Hematopoietic multipotent progenitor cell (in vitro differentiated cells): ENCODE data around the gene GNA14. TPM values are rescaled to one million over a fixed set of nuclear protein-coding genes. Genes with fewer than 3 reads are reported as not detected.

Experiments used
- DNase-seq, 3 donors: peaks; one replicate each; pipeline ENCODE4 v3.0.0-alpha.2; 2011 to 2015; ENCODE audit warnings: low read depth in 2 of 3, low spot score in 2 of 3
- total RNA-seq: library from RNA; depleted of rRNA; stranded (reverse); fragments of >200 nt; gene quantifications from one replicate; pipeline ENCODE4 v1.2.3, GENCODE V29; 2012

The GNA14 gene
- total RNA-seq, 1 donor = under 0.01 TPM

- no peak for DNase-seq
These were observed 104.8 kb downstream of the GNA14 start for GRCh38 chr9:77543131-77543822.

DNA sequence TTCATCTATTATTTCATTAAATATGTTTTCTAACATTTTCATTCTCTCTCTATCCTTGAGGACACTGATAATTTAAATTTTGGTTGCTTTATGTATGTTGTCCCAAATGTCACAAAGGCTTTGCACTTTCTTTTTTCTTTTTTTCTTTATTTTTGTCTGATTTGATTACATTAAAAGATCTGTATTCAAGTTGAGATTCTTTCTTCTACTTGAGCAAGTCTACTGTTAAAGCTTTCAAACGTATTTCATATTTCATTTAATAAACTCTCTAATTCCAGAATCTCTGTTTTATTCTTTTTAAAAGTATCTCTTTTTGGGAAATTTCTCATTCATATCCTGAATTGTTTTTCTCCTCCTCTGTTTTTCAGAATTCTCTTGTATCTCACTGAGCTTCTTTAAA, 106.5 kb downstream of the GNA14 start:
- no peak for DNase-seq

- no peak for DNase-seq
These were observed 107.1 kb downstream of the GNA14 start for GRCh38 chr9:77541055-77541454.

DNA sequence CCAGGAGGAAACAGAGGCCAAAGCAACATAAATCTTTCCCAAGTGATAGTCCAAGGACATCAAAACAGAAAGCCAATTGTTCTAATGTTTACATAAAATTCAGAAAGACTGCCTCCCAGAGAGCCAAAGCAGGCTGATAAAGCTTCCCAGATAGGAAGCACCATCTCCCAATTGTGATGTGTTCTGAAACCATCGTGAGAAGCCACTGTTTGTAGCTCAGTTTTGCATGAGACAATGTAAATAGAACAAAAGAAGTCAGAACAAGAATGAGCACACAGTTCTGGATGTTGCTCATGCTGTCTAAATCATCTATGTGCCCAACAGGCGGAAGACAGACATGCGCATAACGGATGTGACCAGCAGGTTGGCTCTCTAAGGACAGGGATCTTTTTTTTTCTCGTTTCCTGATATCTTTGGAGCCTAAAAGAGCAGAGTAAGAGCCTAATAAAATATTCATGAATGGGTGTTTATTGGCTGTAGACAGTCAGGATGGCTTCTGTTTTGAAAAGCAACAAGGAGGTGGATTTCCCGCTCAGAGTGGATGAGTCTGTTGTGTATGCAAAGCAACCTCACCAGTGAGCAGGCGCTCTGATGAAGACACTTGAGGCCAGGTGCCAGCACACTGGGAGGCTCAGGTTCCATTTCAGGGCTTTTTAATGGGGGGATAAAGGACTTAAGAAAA, 113.6 kb downstream of the GNA14 start:
- no peak for DNase-seq

DNA sequence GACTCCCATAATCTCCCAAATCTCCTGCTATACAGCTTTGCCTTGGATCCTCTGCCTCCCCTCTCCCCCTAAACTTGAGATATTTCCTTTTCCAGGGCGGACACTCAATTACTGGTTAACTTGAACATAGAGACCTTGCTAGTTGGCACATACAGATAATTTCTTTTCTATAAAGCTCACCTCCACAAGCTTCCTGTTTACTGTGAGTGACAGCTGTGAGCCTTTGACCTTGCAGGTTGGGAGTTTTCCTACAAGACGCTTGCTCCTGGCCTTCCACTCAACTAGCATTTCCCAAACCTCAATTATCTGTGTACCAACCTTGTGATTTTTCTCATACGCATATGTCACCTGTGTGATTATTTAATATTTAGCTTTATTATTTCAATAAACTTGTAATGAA, 114.5 kb downstream of the GNA14 start:
- no peak for DNase-seq

- no peak for DNase-seq
These were observed 115.5 kb downstream of the GNA14 start for GRCh38 chr9:77532607-77533006.

- DNase-seq = no peak
These were observed 116.7 kb downstream of the GNA14 start for GRCh38 chr9:77531400-77531799.

DNA sequence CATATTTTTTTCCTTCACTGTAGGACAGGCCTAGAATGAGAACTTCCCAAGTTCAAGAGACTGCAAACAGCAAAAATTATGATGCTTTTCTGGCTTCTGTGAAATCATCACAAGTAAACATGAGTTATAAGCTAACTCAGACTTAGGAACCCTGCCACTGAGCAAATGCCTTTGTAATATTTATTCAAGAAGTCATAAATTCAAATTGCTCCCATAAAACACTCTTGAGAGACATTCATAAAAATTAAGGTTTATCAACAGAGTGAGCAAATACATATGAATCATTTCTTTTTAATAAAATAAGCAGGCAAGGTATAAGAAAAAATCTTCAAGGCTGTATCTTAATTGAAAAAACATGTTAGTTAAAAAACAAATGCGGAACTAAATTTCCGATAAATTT, 124.2 kb downstream of the GNA14 start:
- DNase-seq = no peak

DNA sequence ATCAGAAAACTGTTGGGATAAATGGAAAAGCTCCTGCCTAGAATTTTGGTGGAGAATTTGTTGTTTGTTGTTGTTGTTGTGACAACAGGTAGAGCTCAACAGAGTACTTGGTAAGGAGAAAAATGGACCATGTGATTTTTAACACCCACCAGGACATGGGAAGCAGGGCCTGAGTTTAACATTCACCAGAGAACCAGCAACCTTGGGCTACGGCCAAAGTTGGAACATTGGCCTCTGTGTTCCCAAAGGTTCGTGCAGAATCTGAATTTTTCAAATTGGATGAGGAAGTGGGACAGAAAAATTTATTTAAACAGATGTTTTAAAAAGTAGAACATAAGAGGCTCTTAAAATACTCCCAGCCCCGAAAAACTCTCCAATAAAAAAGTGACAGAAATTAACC, 127.0 kb downstream of the GNA14 start:
- DNase-seq = no peak

- DNase-seq = no peak
These were observed 129.4 kb downstream of the GNA14 start for GRCh38 chr9:77518688-77519087.

DNA sequence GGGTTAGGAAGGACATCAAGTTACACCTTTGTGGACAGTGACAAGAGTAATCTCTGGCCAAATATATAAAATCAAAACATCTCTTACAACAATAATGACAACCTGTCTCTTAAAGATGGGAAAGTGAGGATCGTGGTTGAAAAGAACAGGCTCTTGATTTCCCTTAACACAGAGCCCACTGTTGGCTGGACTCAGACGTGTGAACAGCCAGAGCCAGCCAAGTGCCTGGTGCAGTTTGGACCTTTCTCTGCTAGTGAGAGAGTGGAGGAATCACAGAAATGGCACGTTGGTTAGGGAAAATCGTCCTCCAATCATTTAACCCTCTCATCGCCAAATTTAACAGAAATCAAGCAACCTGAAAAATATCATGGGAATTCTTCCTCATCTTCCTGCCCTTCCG, 131.3 kb downstream of the GNA14 start:
- no peak for DNase-seq

GRCh38 chr9:77514886-77515711, 133.0 kb downstream of the GNA14 start:
- DNase-seq = peak in 1 of 3 donors; percentile 42

DNA sequence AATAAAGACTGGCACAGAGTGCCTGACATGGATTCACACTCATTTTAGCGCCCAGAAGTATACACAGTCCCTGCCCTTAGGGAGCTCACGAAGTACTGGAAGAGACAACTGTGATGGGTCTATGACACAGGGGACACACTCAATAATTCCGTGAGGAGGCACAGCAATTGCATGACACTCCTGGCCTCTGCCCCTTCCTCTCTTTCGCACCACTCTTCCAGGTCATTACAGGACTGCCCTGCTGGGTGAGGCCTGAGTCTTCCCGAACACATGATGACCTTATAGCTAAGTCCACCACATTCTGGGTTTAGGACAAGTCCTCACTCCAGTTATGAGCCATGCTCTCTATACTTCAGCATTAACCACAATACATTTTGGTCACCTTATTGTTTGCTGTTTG, 134.7 kb downstream of the GNA14 start:
- DNase-seq = no peak

DNA sequence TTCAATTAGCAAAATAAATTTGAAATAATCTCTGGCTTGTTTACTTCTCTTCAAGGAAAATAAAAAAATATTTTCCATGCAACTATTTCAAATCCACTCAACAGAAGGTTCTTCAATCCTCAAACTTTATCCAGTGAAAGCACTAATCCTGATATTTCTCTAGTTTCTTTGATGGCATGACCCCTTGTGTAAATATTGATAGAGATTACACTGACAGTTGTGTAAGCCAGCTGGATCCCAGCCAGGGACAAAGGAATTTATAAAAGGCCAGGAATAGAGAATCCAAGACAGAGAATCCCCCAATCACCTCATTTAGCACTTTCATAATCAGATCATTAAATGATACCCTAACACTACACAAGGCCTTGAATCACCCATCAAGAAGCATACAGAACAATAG, 135.2 kb downstream of the GNA14 start:
- no peak for DNase-seq

DNA sequence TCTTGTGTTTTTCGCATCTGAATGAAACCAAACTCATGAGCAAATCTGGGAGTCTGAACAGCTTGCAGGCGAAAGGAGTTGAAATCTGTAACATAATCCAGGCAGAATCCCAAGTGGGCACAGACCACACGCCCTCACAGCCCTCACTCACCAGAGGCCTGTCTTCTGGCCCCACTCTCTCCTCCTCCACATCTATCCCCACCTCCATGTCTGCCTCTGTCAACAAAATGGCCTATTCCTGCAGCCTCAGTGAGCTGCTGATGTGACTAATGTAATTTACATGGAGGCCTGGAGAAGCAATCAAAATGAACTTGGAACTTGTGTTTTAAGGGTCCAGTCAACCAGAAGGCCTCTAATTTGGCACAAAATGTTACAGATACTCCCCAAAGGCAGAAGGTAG, 136.6 kb downstream of the GNA14 start:
- DNase-seq = no peak

DNA sequence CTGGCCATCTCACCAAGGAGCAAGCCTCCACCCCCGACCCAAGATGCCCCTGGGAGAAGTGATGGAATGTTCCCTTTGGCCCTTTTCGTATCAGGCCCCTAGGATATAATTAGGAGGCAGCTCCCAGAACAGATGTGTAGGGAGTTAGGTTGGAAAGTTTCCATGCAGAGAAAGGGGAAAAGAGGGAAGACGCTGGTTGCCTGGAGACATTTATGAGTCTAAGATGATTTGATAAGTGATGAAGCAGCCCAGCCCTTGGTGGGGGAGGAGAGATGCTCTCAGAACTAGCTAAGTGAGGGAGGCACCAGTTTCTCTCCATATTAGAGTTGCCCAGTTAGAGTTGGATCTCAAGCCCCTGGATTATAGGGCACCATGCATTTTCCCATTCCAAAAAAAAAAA, 137.5 kb downstream of the GNA14 start:
- no peak for DNase-seq

DNA sequence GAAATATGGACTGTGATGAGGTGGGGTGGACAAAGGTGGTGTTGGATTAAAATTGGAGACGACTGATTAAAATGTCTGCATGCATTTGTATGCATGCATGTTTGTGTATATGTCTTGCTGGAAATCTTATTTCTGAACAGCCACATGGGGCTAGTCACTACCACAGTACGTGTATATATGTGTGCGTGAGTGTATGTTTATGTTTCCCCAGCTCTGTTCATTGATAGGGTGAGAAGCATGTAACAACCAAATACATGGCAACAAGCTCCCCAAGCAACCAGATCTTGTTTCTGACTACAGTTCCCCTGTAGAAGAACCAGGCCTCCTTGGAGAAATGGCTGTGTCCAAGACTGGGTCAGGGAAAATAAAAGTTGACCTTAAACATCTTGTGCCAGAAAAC, 139.7 kb downstream of the GNA14 start:
- DNase-seq = no peak

DNA sequence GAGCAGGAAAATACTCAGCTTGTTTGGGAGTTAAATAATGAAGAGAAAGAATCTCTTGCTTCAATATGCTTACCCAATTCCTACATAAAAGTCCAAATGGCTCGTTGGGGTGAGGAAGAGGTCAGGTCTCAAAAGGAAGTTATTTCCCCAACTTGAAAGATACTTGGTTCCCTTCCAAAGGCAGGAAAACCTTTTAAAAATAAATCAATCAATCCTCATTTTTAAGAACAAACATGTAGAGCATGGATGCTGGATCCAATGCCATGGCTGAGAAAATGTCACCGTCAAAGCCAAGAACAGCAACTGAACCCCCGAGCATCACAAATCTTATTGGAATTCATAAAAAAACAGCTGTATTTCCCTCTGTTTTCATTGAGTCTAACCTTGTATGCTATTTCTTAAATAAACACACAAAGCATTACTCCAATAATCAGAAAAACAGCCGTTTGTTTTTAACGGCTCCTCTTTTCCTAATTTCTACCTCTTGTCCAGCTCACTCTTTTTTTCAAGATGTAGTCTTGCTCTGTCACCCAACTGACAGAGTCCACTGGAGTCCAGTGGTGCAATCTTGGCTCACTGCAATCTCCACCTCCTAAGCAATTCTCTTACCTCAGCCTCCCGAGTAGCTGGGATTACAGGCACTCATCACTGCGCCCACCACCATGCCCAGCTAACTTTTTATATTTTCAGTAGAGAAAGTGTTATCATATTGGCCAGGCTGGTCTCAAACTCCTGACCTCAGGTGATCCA, 140.7 kb downstream of the GNA14 start:
- no peak for DNase-seq

- DNase-seq = no peak
These were observed 142.9 kb downstream of the GNA14 start for GRCh38 chr9:77505232-77505631.

DNA sequence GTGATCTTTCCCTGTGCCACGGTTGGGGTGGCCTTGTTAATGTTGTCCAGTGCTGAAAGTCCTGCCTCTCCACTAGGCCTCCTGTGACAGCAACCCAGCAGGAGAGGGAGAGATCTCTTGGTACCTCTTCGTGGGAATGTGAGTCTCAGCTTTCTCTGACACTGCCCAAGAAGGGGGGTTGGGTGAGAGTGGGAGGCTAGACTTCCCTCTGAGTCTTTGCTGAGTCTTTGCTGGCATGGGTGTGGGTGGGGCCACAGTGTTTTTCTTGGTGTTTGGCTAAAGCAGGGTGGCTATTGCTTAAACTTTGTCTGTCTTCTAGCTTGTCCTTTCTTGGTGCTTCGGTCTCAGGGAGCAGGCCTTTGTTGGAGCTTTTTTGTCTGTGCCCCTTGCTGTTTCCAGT, 145.6 kb downstream of the GNA14 start:
- no peak for DNase-seq

- no peak for DNase-seq
These were observed 149.2 kb downstream of the GNA14 start for GRCh38 chr9:77498891-77499290.
